ENCODE measurements around the gene TLDC2.
A peak's percentile ranks its signal among the peaks of the same experiment; 100 is the strongest.
"Not testable (repeated sequence)": the region's sequence is repeated elsewhere in the genome, so short reads cannot be mapped to it uniquely, and the experiment has no call there.

Gene TLDC2

GRCh38 chr20:36875702-36876472 is at the start of gene TLDC2:
Gene TLDC2, plus strand, starts transcription at chr20:36876138. Its CDS starts 37 bp downstream, at chr20:36876175.
- DNase-seq = peak; percentile 95

GRCh38 chr20:36826554-36827244 is 49.2 kb upstream of the TLDC2 start:
- no peak for DNase-seq

- DNase-seq = no peak
These were observed 48.2 kb upstream of the TLDC2 start for GRCh38 chr20:36827541-36828279.

GRCh38 chr20:36830791-36831691 is 44.9 kb upstream of the TLDC2 start:
- DNase-seq = no peak

- no peak for DNase-seq
These were observed 43.1 kb upstream of the TLDC2 start for GRCh38 chr20:36832791-36833190.

- DNase-seq = no peak
These were observed 42.5 kb upstream of the TLDC2 start for GRCh38 chr20:36833275-36834020.

- no peak for DNase-seq
These were observed 40.9 kb upstream of the TLDC2 start for GRCh38 chr20:36835025-36835424.

GRCh38 chr20:36835453-36836198 is 40.3 kb upstream of the TLDC2 start:
- DNase-seq = peak; percentile 97

- DNase-seq = peak; percentile 86
These were observed 39.2 kb upstream of the TLDC2 start for GRCh38 chr20:36836591-36837269.

GRCh38 chr20:36838376-36838775 is 37.6 kb upstream of the TLDC2 start:
- not testable (repeated sequence) for DNase-seq

GRCh38 chr20:36839150-36839549 is 36.8 kb upstream of the TLDC2 start:
- DNase-seq = no peak

GRCh38 chr20:36841030-36841429 is 34.9 kb upstream of the TLDC2 start:
- not testable (repeated sequence) for DNase-seq

- DNase-seq = no peak
These were observed 30.5 kb upstream of the TLDC2 start for GRCh38 chr20:36845288-36845971.

GRCh38 chr20:36847009-36847709 is 28.8 kb upstream of the TLDC2 start:
- no peak for DNase-seq

GRCh38 chr20:36847710-36848040 is 28.3 kb upstream of the TLDC2 start:
- no peak for DNase-seq

GRCh38 chr20:36848078-36848660 is 27.8 kb upstream of the TLDC2 start:
- no peak for DNase-seq

- no peak for DNase-seq
These were observed 27.3 kb upstream of the TLDC2 start for GRCh38 chr20:36848677-36849076.

- no peak for DNase-seq
These were observed 26.4 kb upstream of the TLDC2 start for GRCh38 chr20:36849333-36850065.
